Mucosa of descending colon (tissue), 3 donors: ENCODE measurements around the gene LIF. TPM values are rescaled to one million over a fixed set of nuclear protein-coding genes. Genes with fewer than 3 reads are reported as not detected.
A peak's percentile ranks its signal among the peaks of the same experiment; 100 is the strongest.

Experiments
- ATAC-seq: fragments of 200-7000 bp; cut with Tn5 transposase; one replicate; pipeline ENCODE4 v1.9.1; 2020; ENCODE audit warnings: mild to moderate bottlenecking, moderate library complexity
- DNase-seq, 3 donors: peaks; one replicate each; pipeline ENCODE4 v3.0.0-alpha.2; 2020
- H3K36me3 ChIP-seq: fragments of 200-600 bp; one replicate; pipeline ENCODE4 v1.8.0; 2021; ENCODE audit warnings: low read depth, mild to moderate bottlenecking
- H3K4me1 ChIP-seq: fragments of 200-600 bp; one replicate; pipeline ENCODE4 v1.8.0; 2021; ENCODE audit warnings: low read depth, mild to moderate bottlenecking
- H3K4me3 ChIP-seq: fragments of 200-600 bp; one replicate; pipeline ENCODE4 v1.8.0; 2021; ENCODE audit warnings: mild to moderate bottlenecking
- H3K9me3 ChIP-seq: fragments of 200-600 bp; one replicate; pipeline ENCODE4 v1.8.0; 2021; ENCODE audit warnings: mild to moderate bottlenecking
- intact Hi-C, 2 donors: fragments of 100-400 bp; cut with DNase I in 1 of 2; cut with micrococcal nuclease in 1 of 2; formaldehyde crosslinking; loops; one replicate each; pipeline versions ENCODE4 v1.11.0 to v1.11.1; 2022; cut with DNase I, micrococcal nuclease
- total RNA-seq, 3 donors: library from RNA; stranded (reverse); fragmentation: NEBNext Ultra II Directional in 2 of 3; extraction: Animal tissue kit (Norgen Biotek cat#: 25700) in 2 of 3; gene quantifications; one replicate each; pipeline versions ENCODE4 v1.2.1 to v1.2.4, GENCODE V29; 2021 to 2023
- TF ChIP-seq, protein P1 (sequence below): fragments of 200-600 bp; IDR thresholded peaks from one replicate; pipeline ENCODE4 v1.8.0; 2022; ENCODE audit warnings: antibody characterized with exemption, mild to moderate bottlenecking
- donor health status: DM: no; HTN: no; CAD: no; lungs with moderate emphysema.
- donor health status: DM: no; HTN: no; CAD: no.
- donor health status: DM: no; HTN: yes; CAD: no.

The LIF gene
- total RNA-seq, 3 donors from 2014 or later, result 9.1 to 10.0 (median 9.9) TPM

DNA sequence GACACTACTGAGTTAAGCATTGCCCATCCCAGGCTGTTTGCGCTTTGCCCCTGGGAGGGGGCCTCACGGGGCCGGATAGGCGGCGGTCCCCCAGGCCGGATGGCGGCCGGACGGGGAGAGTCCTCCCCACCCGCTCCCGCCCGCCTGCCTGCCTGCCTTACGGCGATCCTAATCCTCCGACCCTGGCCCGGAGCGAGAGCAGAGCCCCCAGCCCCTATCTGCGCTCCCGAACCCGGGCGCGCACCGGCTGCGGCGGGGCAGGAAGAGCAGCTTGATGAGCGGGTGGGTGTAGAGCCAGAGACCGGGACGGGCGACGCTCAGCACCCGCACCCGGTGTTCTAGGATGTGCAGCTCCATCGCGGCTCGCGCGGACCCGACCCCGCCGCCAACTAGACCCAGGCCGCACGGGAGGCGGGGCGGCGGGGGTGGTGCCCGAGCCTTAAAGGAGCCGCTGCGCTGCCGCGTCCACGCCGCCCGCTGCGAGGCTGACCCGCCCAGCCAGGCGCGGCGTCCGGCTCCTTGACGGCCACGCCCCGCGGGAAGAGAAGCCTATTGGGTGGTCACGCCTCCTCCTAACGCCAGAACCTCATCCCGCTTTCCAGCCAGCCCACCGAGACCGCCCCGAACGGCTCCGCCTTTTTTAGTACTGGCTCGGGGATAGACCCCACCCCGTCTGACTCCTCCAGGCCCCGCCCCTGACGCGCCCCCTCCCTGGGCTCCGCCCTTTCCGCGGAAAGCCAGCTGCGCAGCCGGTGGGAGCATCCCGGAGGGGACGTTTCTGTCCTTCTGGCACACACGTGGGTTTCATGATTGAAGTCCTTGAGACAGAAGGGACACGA, 42.8 kb upstream of the LIF start, which contains the start of gene CASTOR1:
CASTOR1 (minus strand) TSS at position 365 of the 839 bp plus-strand sequence; CDS start at position 357, 8 bp downstream.
- ATAC-seq (peak; percentile 87), DNase-seq (peak; percentile 94 to 99 (median 98))
- Histone ChIP-seq H3K9me3 (no peaks in the 10 kb centered on the region), H3K36me3 (peaks cover 5% of the 10 kb centered on the region), H3K4me3 (peak within 1 kb of the TSS; percentile 59), H3K4me1 (peaks cover 20% of the 10 kb centered on the region)
- intact Hi-C loops, result loop anchor here (5.0 to 10.0 kb wide), 2 partner anchors 55 to 182 kb away; no protein-coding TSS in a partner anchor
- TF ChIP-seq, protein P1, sequence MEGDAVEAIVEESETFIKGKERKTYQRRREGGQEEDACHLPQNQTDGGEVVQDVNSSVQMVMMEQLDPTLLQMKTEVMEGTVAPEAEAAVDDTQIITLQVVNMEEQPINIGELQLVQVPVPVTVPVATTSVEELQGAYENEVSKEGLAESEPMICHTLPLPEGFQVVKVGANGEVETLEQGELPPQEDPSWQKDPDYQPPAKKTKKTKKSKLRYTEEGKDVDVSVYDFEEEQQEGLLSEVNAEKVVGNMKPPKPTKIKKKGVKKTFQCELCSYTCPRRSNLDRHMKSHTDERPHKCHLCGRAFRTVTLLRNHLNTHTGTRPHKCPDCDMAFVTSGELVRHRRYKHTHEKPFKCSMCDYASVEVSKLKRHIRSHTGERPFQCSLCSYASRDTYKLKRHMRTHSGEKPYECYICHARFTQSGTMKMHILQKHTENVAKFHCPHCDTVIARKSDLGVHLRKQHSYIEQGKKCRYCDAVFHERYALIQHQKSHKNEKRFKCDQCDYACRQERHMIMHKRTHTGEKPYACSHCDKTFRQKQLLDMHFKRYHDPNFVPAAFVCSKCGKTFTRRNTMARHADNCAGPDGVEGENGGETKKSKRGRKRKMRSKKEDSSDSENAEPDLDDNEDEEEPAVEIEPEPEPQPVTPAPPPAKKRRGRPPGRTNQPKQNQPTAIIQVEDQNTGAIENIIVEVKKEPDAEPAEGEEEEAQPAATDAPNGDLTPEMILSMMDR, result no peak

DNA sequence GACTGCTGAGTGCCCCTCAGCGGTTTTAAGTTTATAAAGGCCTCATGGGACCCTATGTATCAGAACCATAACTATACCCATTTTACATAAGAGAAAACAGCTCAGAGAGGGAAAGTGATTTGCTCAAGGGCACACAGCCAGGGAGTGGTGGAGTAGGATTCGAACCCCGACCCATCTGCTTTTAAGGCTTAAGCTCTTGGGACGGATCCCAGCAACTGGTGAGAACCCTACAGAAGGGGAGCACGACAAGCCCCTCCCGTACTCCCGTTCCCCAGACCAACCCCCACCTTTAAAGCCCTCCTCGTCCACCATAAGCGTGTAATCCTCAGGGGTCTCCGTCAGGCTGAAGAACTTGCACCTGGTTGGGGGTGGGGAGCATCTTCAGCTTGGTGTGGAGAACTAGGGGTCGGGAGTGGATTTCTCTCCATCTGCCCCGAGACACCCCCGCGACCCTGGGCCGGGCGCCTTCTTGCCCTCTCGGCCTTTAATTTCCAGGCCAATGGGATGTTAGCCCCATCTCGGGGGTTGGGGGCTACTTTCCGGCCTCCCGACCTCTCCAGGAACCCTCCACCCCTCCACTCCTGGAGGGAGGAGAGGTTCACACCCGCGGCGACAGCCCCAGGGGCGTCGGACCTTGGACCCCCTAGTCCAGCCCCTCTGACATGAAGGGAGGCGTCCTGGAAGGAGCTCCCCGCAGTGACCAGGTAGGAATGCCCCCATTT, 42.0 kb upstream of the LIF start:
- TF ChIP-seq, protein P1, result no peak
- Histone ChIP-seq H3K9me3 (no peaks in the 10 kb centered on the region), H3K4me3 (peak overlapping the region; percentile 59), H3K4me1 (peaks cover 20% of the 10 kb centered on the region), H3K36me3 (peaks cover 2% of the 10 kb centered on the region)
- ATAC-seq (no peak), DNase-seq (peak in 1 of 3 donors; percentile 57)
- intact Hi-C loops, result loop anchor here (5.0 to 10.0 kb wide), 2 partner anchors 56 to 181 kb away; no protein-coding TSS in a partner anchor

DNA sequence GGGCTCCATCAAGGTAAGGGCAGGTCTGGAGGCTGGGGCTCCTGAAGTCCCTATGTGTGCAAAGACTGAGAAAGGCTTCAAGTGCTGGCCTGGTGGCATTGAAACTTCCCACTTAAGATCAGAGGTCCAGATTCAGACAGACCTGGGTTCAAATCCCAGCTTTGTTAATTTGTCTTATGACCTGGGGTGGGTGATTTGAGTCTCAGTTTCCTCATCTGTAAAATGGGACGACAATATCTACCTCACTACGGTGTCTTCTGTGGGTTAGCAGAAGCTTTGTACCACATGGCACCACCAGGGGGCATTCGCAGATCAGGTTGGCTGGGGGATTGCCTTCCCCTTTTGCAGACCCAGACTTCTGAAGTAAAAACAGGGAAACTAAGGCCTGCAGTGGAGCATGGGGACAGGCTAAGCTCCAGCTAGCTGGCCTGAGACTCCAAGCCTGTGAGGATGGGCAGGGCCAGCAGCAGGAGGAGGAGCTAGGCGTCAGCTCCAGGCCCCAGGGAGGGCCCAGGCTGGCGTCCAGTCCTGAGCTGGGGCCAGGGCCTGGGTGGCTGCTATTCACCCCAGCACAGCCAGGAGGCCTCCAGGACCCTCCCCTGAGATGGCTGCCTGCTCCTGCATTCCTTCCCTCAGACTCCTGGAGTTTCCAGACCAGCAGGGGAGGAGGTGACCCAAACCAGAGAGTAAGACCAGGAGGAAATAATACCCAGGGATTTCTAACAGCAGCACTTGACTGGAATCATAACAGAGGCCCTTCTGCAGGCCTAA, 41.3 kb upstream of the LIF start:
- peak; percentile 58 for ATAC-seq
- intact Hi-C loops, result loop anchor here (5.0 to 10.0 kb wide), 2 partner anchors 57 to 181 kb away; no protein-coding TSS in a partner anchor
- no peaks in the 10 kb centered on the region for H3K36me3 ChIP-seq
- DNase-seq, result peak; percentile 86 to 93 (median 86)
- TF ChIP-seq, protein P1, result peak; percentile 54
- H3K4me3 ChIP-seq, result no peak overlapping the region
- peaks cover 20% of the 10 kb centered on the region for H3K4me1 ChIP-seq
- H3K9me3 ChIP-seq, result no peaks in the 10 kb centered on the region

DNA sequence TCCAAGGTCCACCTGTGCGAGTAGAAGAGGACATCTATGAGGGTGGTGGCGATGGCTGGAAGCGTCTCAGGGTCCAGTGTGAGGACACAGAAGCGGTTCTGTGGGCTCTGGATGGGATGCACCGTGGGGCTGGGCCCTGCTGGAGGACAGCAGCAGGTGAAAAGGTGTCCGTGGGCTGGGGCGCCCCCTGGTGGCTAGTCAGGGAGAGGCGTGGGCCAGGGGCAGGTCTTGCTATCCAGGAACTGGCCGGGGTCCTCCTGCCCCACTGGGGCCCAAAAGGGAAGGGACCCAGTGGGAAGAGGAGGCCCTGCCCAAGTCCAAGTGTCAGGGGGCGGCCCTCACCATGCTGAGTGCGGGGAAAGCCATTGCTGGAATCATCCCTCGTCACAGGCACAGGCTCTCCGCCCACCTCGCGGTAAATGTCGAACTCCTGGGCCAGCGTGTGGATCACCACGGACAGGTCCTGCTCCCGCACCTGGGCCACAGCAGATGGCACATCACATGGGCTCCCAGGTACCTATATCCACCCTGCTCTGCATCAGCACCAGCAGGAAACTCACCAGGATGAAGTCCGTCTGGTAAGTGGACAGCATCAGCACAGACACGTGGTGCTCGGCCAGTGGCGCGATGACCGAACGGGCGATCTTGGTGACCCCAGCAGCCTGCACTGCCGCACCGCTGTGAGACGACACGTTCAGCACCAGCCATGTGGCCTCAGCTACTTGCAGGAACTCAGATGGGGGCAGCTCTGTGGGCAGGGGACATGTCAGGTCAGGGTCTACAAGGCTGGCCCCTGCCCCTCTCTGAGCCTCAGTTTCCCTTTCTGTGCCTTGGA, 40.5 kb upstream of the LIF start:
- peaks cover 20% of the 10 kb centered on the region for H3K4me1 ChIP-seq
- intact Hi-C loops, result loop anchor here (5.0 to 10.0 kb wide), 2 partner anchors 58 to 180 kb away; no protein-coding TSS in a partner anchor
- no peak overlapping the region for H3K4me3 ChIP-seq
- TF ChIP-seq, protein P1, result peak; percentile 71
- no peaks in the 10 kb centered on the region for H3K9me3 ChIP-seq
- ATAC-seq (peak; percentile 42), DNase-seq (peak; percentile 86 to 88 (median 88))
- H3K36me3 ChIP-seq, result no peaks in the 10 kb centered on the region
